Measurements from ENCODE around the gene FANCM.

The FANCM gene

GRCh38 chr14:45246691-45247090 lies 111.0 kb downstream of the FANCM start:
- Histone ChIP-seq H3K9me3 (ENCODE audit: control insufficient read depth, insufficient read depth, low read length) (no peaks in the 10 kb centered on the region), H3K27me3 (ENCODE audit: control insufficient read depth, insufficient read depth, low read length) (no peaks in the 10 kb centered on the region), H3K9ac (ENCODE audit: low read depth, low read length) (no peak overlapping the region), H3K4me1 (ENCODE audit: control insufficient read depth, insufficient read depth, low read length) (peaks cover 9% of the 10 kb centered on the region), H3K4me3 (ENCODE audit: low read depth, low read length) (no peak overlapping the region), H3K36me3 (ENCODE audit: control insufficient read depth, insufficient read depth, low read length) (no peaks in the 10 kb centered on the region)

- H3K36me3 ChIP-seq (ENCODE audit: control insufficient read depth, insufficient read depth, low read length) = no peaks in the 10 kb centered on the region
- no peaks in the 10 kb centered on the region for H3K27me3 ChIP-seq (ENCODE audit: control insufficient read depth, insufficient read depth, low read length)
Measured at GRCh38 chr14:45247427-45247826, 111.7 kb downstream of the FANCM start.

GRCh38 chr14:45249856-45250575 lies 114.3 kb downstream of the FANCM start:
- H3K36me3 ChIP-seq (ENCODE audit: control insufficient read depth, insufficient read depth, low read length) = no peaks in the 10 kb centered on the region
- peaks cover 9% of the 10 kb centered on the region for H3K4me1 ChIP-seq (ENCODE audit: control insufficient read depth, insufficient read depth, low read length)
- H3K9ac ChIP-seq (ENCODE audit: low read depth, low read length) = no peak overlapping the region
- H3K9me3 ChIP-seq (ENCODE audit: control insufficient read depth, insufficient read depth, low read length) = no peaks in the 10 kb centered on the region
- no peaks in the 10 kb centered on the region for H3K27me3 ChIP-seq (ENCODE audit: control insufficient read depth, insufficient read depth, low read length)
- no peak overlapping the region for H3K4me3 ChIP-seq (ENCODE audit: low read depth, low read length)

More at GRCh38 chr14:45247427-45247826, 111.7 kb downstream of the FANCM start:
- Histone ChIP-seq H3K4me1 (ENCODE audit: control insufficient read depth, insufficient read depth, low read length) (peaks cover 9% of the 10 kb centered on the region), H3K4me3 (ENCODE audit: low read depth, low read length) (no peak overlapping the region), H3K9ac (ENCODE audit: low read depth, low read length) (no peak overlapping the region), H3K9me3 (ENCODE audit: control insufficient read depth, insufficient read depth, low read length) (no peaks in the 10 kb centered on the region)

Data from iPS-15b (cell line).